Endothelial cell of umbilical vein (primary cell): ENCODE measurements around the gene EYS.

Experiments used
- CTCF ChIP-seq, 2 donors: IDR thresholded peaks; 1 replicate in 1 of 2; 2 replicates in 1 of 2; pipeline ENCODE4 v1.5.1; 2011; ENCODE audit warnings: low read length in 2 of 2, mild to moderate bottlenecking in 2 of 2, moderate library complexity in 2 of 2, control low read depth in 1 of 2, inconsistent platforms in 1 of 2, low read depth in 1 of 2; ENCODE audit not compliant: insufficient read depth in 1 of 2; ENCODE audit errors: extremely low read depth in 1 of 2
- EZH2 ChIP-seq: IDR thresholded peaks from 2 replicates; pipeline ENCODE4 v1.6.1; 2012; ENCODE audit warnings: borderline replicate concordance, low read depth, mild to moderate bottlenecking, moderate library complexity, low read length, inconsistent platforms; ENCODE audit not compliant: severe bottlenecking
- GATA2 ChIP-seq: IDR thresholded peaks from 2 replicates; pipeline ENCODE4 v1.7.0; 2011; ENCODE audit warnings: low read depth, mild to moderate bottlenecking, moderate library complexity, mixed read lengths, low read length; ENCODE audit not compliant: insufficient read length, insufficient read depth
- JUN ChIP-seq: IDR thresholded peaks from 2 replicates; pipeline ENCODE4 v1.6.1; 2011; ENCODE audit warnings: borderline replicate concordance, low read depth; ENCODE audit not compliant: insufficient read length, insufficient read depth
- MAX ChIP-seq: IDR thresholded peaks from 2 replicates; pipeline ENCODE4 v1.6.1; 2011; ENCODE audit not compliant: insufficient read depth, insufficient read length
- MYC ChIP-seq: IDR thresholded peaks from one replicate; pipeline ENCODE4 v1.6.1; 2011; ENCODE audit warnings: mild to moderate bottlenecking, low read depth, low read length
- POLR2A ChIP-seq: IDR thresholded peaks from 2 replicates; pipeline ENCODE4 v1.6.1; 2012; ENCODE audit warnings: low read depth, mild to moderate bottlenecking, control low read depth, low read length
- POLR2AphosphoS5 ChIP-seq: IDR thresholded peaks from 2 replicates; pipeline ENCODE4 v1.6.1; 2012; ENCODE audit warnings: low read depth, mild to moderate bottlenecking, control low read depth, low read length, moderate library complexity; ENCODE audit not compliant: insufficient read depth

- TF ChIP-seq CTCF (IDR thresholded peaks at IDR 0.05; ENCODE audit: extremely low read depth in 1 of 2, insufficient read depth in 1 of 2, low read depth in 1 of 2, low read length in 2 of 2), result no peak
- TF ChIP-seq MAX, result no peak
- TF ChIP-seq POLR2A, result no peak
- no peak for TF ChIP-seq EZH2
- no peak for TF ChIP-seq MYC
- no peak for TF ChIP-seq JUN
- no peak for TF ChIP-seq POLR2AphosphoS5
- no peak for TF ChIP-seq GATA2
These were observed 700.2 kb downstream of the EYS start for GRCh38 chr6:65006788-65007187.
